HepG2 (cell line): ENCODE results near the gene GFRA4. TPM values are rescaled to one million over a fixed set of nuclear protein-coding genes. Genes with fewer than 3 reads are reported as not detected.

Experiments used
- DPF2 ChIP-seq: sonication (generic); formaldehyde crosslinking; IDR thresholded peaks from 2 replicates; pipeline ENCODE4 v1.4.0; 2020; ENCODE audit warnings: mild to moderate bottlenecking, low read depth, missing genetic modification reagents, borderline replicate concordance
- HNRNPH1 ChIP-seq: fragments of 200-400 bp; formaldehyde crosslinking; optimal IDR thresholded peaks from 2 replicates; pipeline ENCODE3; 2017; ENCODE audit warnings: mild to moderate bottlenecking, low read depth, low read length
- HOXA5 ChIP-seq: sonication (generic); formaldehyde crosslinking; IDR thresholded peaks from 2 replicates; pipeline ENCODE4 v1.4.0; 2020; ENCODE audit warnings: missing genetic modification reagents
- HOXD1 ChIP-seq: sonication (generic); formaldehyde crosslinking; IDR thresholded peaks from 2 replicates; pipeline ENCODE4 v1.5.0; 2020; ENCODE audit warnings: missing genetic modification reagents
- IKZF4 ChIP-seq: sonication (generic); formaldehyde crosslinking; IDR thresholded peaks from 2 replicates; pipeline ENCODE4 v1.5.1; 2020; ENCODE audit warnings: borderline replicate concordance, mild to moderate bottlenecking, low read depth, missing genetic modification reagents; ENCODE audit errors: not compliant biosample characterization
- KLF6 ChIP-seq: IDR thresholded peaks from 2 replicates; pipeline ENCODE4 v1.8.0; 2016; ENCODE audit warnings: missing biosample characterization, missing genetic modification reagents
- RFXAP ChIP-seq: sonication (generic); formaldehyde crosslinking; IDR thresholded peaks from 2 replicates; pipeline ENCODE4 v1.4.0; 2020; ENCODE audit warnings: missing genetic modification reagents, borderline replicate concordance
- ZEB1 ChIP-seq: IDR thresholded peaks from 2 replicates; pipeline ENCODE4 v1.6.1; 2012; ENCODE audit warnings: mild to moderate bottlenecking, low read depth, inconsistent platforms; ENCODE audit not compliant: insufficient replicate concordance
- ZNF430 ChIP-seq: sonication (generic); formaldehyde crosslinking; IDR thresholded peaks from 2 replicates; pipeline ENCODE4 v1.9.0; 2021; ENCODE audit warnings: mild to moderate bottlenecking, missing genetic modification reagents
- ZNF530 ChIP-seq: sonication (generic); formaldehyde crosslinking; IDR thresholded peaks from 2 replicates; pipeline ENCODE4 v1.5.0; 2020; ENCODE audit warnings: low read depth, mild to moderate bottlenecking, missing genetic modification reagents
- ZSCAN12 ChIP-seq: sonication (generic); formaldehyde crosslinking; IDR thresholded peaks from 2 replicates; pipeline ENCODE4 v1.9.0; 2021; ENCODE audit warnings: mild to moderate bottlenecking, missing genetic modification reagents
- polyA plus RNA-seq, 8 experiments: library from polyadenylated mRNA; depleted of rRNA in 3 of 8; stranded (reverse) in 7 of 8; unstranded in 1 of 8; fragments of >200 nt; fragmentation: Illumina TruSeq in 4 of 8; extraction: Trizol in 4 of 8; gene quantifications; 2 replicates each; pipeline versions ENCODE4 v1.2.1 to v1.2.3, GENCODE V29; 2011 to 2016; ENCODE audit warnings: low read depth in 4 of 8, missing spikeins in 1 of 8, mixed read lengths in 1 of 8; ENCODE audit not compliant: insufficient read depth in 1 of 8
- total RNA-seq, 5 experiments: library from RNA; depleted of rRNA; stranded (reverse); fragments of >200 nt; fragmentation: Illumina TruSeq; extraction: Trizol; gene quantifications; 2 replicates each; pipeline ENCODE4 v1.2.3, GENCODE V29; 2016; ENCODE audit warnings: low read depth in 1 of 5
- TF ChIP-seq, protein P1 (sequence below): sonication (generic); formaldehyde crosslinking; IDR thresholded peaks from 2 replicates; pipeline ENCODE4 v1.9.0; 2021; ENCODE audit warnings: missing genetic modification reagents, borderline replicate concordance
- TF ChIP-seq, protein P2 (sequence below): sonication (generic); formaldehyde crosslinking; IDR thresholded peaks from 2 replicates; pipeline ENCODE4 v1.5.0; 2020; ENCODE audit warnings: mild to moderate bottlenecking, missing genetic modification reagents, borderline replicate concordance
- TF ChIP-seq, protein P3 (sequence below): IDR thresholded peaks from 2 replicates; pipeline ENCODE4 v1.6.1; 2016; ENCODE audit warnings: mild to moderate bottlenecking, missing biosample characterization, missing genetic modification reagents
- TF ChIP-seq, protein P4 (sequence below): sonication (generic); formaldehyde crosslinking; IDR thresholded peaks from 2 replicates; pipeline ENCODE4 v1.4.0; 2020; ENCODE audit warnings: missing genetic modification reagents
- TF ChIP-seq, protein P5 (sequence below): sonication (generic); formaldehyde crosslinking; IDR thresholded peaks from 2 replicates; pipeline ENCODE4 v1.4.0; 2020; ENCODE audit warnings: mild to moderate bottlenecking, missing genetic modification reagents

Gene GFRA4
- total and polyA plus RNA-seq, 2 of the 13 experiments (the other 11 are each of a cell fraction or from before 2014, with no cell fraction given): not detected

DNA sequence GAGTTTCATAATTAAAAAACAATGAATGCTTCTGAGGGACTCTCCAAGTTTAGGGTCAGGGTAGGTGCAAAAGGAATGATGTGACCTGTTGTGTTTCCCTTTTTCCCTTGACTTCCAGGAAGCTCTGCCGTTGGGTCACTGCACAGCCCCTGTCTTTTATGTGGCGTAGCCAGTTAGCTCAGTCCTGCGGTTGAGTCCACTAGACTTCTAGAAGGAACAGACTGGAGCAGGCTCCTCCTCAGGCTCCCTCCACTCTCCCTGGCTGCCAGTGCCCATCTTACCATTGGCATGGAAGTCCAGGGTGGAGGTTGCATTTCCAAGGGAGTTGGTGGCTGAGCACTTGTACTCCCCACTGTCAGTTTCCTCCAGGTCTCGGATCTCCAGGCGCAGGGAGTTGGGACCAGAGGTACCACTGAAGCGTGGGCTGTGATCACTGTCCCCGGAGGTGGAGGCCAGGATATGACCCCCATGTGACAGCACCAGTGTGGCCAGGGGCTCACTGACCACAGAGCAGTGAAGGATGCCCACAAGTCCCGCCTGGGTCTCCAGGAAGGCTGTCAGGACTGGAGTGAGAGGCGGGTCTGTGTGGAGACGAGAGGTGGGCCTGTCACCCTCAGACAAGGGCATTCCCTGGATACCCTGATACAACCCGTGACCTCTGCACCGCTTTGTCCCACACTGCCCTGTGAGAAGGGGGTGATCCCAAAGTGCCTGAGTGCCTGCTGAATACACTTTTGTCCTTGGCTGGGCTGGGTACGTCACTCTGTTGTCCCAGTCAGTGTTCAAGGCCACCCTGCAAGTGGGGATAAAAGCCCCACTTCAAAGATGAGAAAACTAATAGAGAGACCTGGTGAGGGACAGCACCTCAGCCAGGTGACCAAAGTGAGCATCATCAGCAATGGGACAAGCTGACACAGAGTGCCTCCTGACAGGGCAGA lies 38.1 kb upstream of the GFRA4 start (continued):
- TF ChIP-seq, protein P1, sequence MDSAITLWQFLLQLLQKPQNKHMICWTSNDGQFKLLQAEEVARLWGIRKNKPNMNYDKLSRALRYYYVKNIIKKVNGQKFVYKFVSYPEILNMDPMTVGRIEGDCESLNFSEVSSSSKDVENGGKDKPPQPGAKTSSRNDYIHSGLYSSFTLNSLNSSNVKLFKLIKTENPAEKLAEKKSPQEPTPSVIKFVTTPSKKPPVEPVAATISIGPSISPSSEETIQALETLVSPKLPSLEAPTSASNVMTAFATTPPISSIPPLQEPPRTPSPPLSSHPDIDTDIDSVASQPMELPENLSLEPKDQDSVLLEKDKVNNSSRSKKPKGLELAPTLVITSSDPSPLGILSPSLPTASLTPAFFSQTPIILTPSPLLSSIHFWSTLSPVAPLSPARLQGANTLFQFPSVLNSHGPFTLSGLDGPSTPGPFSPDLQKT (CRISPR knock-in tag): no peak
- TF ChIP-seq, protein P2, sequence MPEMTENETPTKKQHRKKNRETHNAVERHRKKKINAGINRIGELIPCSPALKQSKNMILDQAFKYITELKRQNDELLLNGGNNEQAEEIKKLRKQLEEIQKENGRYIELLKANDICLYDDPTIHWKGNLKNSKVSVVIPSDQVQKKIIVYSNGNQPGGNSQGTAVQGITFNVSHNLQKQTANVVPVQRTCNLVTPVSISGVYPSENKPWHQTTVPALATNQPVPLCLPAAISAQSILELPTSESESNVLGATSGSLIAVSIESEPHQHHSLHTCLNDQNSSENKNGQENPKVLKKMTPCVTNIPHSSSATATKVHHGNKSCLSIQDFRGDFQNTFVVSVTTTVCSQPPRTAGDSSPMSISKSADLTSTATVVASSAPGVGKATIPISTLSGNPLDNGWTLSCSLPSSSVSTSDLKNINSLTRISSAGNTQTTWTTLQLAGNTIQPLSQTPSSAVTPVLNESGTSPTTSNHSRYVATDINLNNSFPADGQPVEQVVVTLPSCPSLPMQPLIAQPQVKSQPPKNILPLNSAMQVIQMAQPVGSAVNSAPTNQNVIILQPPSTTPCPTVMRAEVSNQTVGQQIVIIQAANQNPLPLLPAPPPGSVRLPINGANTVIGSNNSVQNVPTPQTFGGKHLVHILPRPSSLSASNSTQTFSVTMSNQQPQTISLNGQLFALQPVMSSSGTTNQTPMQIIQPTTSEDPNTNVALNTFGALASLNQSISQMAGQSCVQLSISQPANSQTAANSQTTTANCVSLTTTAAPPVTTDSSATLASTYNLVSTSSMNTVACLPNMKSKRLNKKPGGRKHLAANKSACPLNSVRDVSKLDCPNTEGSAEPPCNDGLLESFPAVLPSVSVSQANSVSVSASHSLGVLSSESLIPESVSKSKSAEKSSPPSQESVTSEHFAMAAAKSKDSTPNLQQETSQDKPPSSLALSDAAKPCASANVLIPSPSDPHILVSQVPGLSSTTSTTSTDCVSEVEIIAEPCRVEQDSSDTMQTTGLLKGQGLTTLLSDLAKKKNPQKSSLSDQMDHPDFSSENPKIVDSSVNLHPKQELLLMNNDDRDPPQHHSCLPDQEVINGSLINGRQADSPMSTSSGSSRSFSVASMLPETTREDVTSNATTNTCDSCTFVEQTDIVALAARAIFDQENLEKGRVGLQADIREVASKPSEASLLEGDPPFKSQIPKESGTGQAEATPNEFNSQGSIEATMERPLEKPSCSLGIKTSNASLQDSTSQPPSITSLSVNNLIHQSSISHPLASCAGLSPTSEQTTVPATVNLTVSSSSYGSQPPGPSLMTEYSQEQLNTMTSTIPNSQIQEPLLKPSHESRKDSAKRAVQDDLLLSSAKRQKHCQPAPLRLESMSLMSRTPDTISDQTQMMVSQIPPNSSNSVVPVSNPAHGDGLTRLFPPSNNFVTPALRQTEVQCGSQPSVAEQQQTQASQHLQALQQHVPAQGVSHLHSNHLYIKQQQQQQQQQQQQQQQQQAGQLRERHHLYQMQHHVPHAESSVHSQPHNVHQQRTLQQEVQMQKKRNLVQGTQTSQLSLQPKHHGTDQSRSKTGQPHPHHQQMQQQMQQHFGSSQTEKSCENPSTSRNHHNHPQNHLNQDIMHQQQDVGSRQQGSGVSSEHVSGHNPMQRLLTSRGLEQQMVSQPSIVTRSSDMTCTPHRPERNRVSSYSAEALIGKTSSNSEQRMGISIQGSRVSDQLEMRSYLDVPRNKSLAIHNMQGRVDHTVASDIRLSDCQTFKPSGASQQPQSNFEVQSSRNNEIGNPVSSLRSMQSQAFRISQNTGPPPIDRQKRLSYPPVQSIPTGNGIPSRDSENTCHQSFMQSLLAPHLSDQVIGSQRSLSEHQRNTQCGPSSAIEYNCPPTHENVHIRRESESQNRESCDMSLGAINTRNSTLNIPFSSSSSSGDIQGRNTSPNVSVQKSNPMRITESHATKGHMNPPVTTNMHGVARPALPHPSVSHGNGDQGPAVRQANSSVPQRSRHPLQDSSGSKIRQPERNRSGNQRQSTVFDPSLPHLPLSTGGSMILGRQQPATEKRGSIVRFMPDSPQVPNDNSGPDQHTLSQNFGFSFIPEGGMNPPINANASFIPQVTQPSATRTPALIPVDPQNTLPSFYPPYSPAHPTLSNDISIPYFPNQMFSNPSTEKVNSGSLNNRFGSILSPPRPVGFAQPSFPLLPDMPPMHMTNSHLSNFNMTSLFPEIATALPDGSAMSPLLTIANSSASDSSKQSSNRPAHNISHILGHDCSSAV (CRISPR knock-in tag): no peak
- TF ChIP-seq, protein P3, sequence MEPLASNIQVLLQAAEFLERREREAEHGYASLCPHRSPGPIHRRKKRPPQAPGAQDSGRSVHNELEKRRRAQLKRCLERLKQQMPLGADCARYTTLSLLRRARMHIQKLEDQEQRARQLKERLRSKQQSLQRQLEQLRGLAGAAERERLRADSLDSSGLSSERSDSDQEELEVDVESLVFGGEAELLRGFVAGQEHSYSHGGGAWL (CRISPR knock-in tag): no peak
- no peak for TF ChIP-seq HNRNPH1
- no peak for TF ChIP-seq HOXA5 (CRISPR knock-in tag)
- TF ChIP-seq IKZF4 (CRISPR knock-in tag): no peak
- TF ChIP-seq, protein P4, sequence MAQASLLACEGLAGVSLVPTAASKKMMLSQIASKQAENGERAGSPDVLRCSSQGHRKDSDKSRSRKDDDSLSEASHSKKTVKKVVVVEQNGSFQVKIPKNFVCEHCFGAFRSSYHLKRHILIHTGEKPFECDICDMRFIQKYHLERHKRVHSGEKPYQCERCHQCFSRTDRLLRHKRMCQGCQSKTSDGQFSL (CRISPR knock-in tag): no peak
- no peak for TF ChIP-seq RFXAP (CRISPR knock-in tag)
- peak; percentile 47 for TF ChIP-seq ZEB1
- TF ChIP-seq HOXD1 (CRISPR knock-in tag): no peak
- no peak for TF ChIP-seq ZNF530 (CRISPR knock-in tag)
- TF ChIP-seq DPF2: no peak
- TF ChIP-seq KLF6 (CRISPR knock-in tag): no peak
- TF ChIP-seq ZSCAN12 (CRISPR knock-in tag): no peak
- TF ChIP-seq, protein P5, sequence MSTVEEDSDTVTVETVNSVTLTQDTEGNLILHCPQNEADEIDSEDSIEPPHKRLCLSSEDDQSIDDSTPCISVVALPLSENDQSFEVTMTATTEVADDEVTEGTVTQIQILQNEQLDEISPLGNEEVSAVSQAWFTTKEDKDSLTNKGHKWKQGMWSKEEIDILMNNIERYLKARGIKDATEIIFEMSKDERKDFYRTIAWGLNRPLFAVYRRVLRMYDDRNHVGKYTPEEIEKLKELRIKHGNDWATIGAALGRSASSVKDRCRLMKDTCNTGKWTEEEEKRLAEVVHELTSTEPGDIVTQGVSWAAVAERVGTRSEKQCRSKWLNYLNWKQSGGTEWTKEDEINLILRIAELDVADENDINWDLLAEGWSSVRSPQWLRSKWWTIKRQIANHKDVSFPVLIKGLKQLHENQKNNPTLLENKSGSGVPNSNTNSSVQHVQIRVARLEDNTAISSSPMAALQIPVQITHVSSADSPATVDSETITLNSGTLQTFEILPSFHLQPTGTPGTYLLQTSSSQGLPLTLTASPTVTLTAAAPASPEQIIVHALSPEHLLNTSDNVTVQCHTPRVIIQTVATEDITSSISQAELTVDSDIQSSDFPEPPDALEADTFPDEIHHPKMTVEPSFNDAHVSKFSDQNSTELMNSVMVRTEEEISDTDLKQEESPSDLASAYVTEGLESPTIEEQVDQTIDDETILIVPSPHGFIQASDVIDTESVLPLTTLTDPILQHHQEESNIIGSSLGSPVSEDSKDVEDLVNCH (CRISPR knock-in tag): no peak
- 0 out of 2 replicates have a peak, but pooled peaks have one; percentile 22 for TF ChIP-seq ZNF430 (CRISPR knock-in tag)
